Effector memory CD4-positive, alpha-beta T cell (primary cell): ENCODE measurements around the gene GSTA4.

Experiments used
- DNase-seq, 3 donors: peaks; one replicate each; pipeline ENCODE4 v3.0.0-alpha.2; 2020
- H3K27ac ChIP-seq: 2 replicates; pipeline ENCODE4 v1.7.0; 2013; ENCODE audit warnings: mild to moderate bottlenecking, low read length, moderate library complexity; ENCODE audit not compliant: insufficient read depth, poor library complexity, severe bottlenecking
- H3K27me3 ChIP-seq: replicated peaks from 2 replicates; pipeline ENCODE4 v1.7.0; 2013; ENCODE audit warnings: mild to moderate bottlenecking, low read length; ENCODE audit not compliant: insufficient read depth, control insufficient read depth, poor library complexity, severe bottlenecking
- H3K36me3 ChIP-seq: 2 replicates; pipeline ENCODE4 v1.7.0; 2013; ENCODE audit warnings: mild to moderate bottlenecking, low read length, moderate library complexity; ENCODE audit not compliant: control insufficient read depth, insufficient read depth
- H3K4me1 ChIP-seq: 2 replicates; pipeline ENCODE4 v1.7.0; 2013; ENCODE audit warnings: low read length, mild to moderate bottlenecking; ENCODE audit not compliant: control insufficient read depth, insufficient read depth, poor library complexity, severe bottlenecking
- H3K4me3 ChIP-seq: 2 replicates; pipeline ENCODE4 v1.7.0; 2013; ENCODE audit warnings: low read length, low read depth, mild to moderate bottlenecking; ENCODE audit not compliant: insufficient read depth, poor library complexity, severe bottlenecking
- H3K9me3 ChIP-seq: 2 replicates; pipeline ENCODE4 v1.7.0; 2013; ENCODE audit warnings: mild to moderate bottlenecking, low read length, moderate library complexity; ENCODE audit not compliant: control insufficient read depth

The GSTA4 gene

DNA sequence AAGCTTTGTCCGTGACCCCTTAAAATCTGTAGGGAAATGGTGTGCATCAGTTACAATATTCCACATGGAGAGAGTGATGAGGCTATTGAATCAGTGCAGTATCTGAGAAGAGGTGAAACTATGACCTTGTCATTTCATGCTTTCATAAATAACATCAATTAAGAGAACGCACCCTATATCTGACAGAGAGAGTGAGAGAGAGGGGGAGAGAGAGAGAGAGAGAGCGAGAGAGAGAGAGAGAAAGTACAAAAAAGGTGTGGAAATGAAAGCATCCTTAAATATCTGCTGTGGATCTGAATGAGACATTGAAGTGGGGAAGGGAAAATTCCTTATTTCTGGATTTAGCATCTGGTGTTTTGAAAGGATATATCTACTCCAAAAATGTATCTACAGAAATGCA lies 12.4 kb downstream of the GSTA4 start:
- H3K4me3 ChIP-seq = no peak overlapping the region
- H3K27ac ChIP-seq = no peak overlapping the region
- peaks cover 25% of the 10 kb centered on the region for H3K4me1 ChIP-seq
- H3K36me3 ChIP-seq = no peaks in the 10 kb centered on the region
- no peak for DNase-seq
- no peaks in the 10 kb centered on the region for H3K27me3 ChIP-seq
- no peaks in the 10 kb centered on the region for H3K9me3 ChIP-seq

DNA sequence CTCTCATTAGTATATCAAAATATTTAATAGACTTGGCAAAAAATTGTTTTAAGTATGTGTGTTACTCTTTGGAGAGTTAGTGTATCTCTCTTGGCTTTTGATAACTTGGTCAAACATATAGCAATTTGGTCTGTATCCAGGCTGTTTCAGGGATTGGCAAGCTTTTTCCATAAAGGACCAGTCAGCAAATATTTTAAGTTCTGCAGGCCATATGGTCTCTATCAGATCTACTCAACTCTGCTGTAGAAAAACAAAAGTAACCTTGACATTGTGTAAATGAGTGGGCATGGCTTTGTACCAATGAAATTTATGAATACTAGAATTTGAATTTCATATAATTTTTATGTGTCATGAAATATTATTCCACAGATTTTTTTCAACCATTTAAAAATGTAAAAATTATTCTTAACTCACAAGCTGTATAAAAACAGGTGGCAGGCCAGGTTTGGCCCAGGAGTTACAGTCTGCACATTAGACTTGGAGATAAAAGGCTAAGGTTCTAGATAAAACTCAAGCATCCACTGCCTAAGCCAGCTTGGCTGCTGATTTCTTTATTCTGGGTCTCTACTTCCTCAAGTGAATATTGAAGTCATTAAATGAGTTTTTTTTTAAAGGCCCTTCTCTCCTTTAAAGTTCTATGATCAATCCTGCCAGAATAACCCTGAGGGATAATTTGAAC lies 13.7 kb downstream of the GSTA4 start:
- no peaks in the 10 kb centered on the region for H3K27me3 ChIP-seq
- H3K4me3 ChIP-seq = no peak overlapping the region
- no peaks in the 10 kb centered on the region for H3K9me3 ChIP-seq
- H3K4me1 ChIP-seq = peaks cover 25% of the 10 kb centered on the region
- H3K27ac ChIP-seq = no peak overlapping the region
- DNase-seq = no peak
- no peaks in the 10 kb centered on the region for H3K36me3 ChIP-seq

DNA sequence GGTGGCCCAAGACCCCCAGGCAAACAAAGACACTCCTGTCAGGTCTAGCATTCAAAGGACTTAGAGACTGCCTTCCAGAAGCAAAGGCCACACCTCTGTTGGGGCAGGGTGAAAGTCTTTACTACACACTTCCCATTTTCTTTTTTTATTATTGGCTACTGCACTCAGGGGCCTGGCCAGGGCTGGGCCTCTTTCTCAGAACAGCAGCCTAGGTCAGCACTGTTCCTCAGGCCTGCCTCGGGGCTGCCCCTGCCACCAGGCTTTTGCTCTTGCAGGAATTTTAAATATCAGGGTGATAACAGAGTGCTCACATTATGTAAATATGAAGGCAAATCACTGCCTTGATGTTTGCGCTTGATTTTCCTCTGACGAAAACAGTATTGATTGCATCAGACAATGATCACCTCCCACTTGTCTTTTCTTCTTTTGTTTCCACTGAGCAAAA lies 18.5 kb downstream of the GSTA4 start:
- no peak for DNase-seq
- H3K4me1 ChIP-seq = no peaks in the 10 kb centered on the region

DNA sequence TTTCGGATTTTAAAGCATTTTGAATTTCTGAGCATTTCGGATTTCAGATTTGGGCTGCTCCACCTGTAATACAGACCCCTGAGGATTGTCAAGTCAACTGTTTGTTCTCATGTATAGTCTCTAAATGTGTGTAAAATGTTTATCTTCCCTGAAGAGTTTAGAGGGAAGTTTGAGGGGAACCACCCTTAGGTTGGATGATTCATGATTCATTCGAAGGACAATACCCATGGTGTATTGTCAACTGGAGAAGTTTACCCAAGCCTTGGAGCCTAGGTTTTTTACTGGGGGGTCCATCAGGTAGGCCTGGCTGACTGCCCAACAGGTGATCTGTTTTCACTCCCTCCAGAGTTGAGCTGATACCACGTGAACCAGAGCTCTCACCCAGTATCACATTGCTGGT lies 18.9 kb downstream of the GSTA4 start:
- H3K27me3 ChIP-seq = no peaks in the 10 kb centered on the region
- no peak overlapping the region for H3K4me3 ChIP-seq
- H3K27ac ChIP-seq = no peak overlapping the region
- no peaks in the 10 kb centered on the region for H3K4me1 ChIP-seq
- DNase-seq = no peak
- H3K36me3 ChIP-seq = no peaks in the 10 kb centered on the region
- no peaks in the 10 kb centered on the region for H3K9me3 ChIP-seq

More for the DNA sequence above, 18.5 kb downstream of the GSTA4 start:
- Histone ChIP-seq H3K4me3 (no peak overlapping the region), H3K27me3 (no peaks in the 10 kb centered on the region), H3K36me3 (no peaks in the 10 kb centered on the region), H3K27ac (no peak overlapping the region), H3K9me3 (no peaks in the 10 kb centered on the region)

GRCh38 chr6:52975580-52975979 lies 19.5 kb downstream of the GSTA4 start:
- DNase-seq = no peak
- no peaks in the 10 kb centered on the region for H3K27me3 ChIP-seq
- no peaks in the 10 kb centered on the region for H3K36me3 ChIP-seq
- no peaks in the 10 kb centered on the region for H3K4me1 ChIP-seq
- no peak overlapping the region for H3K4me3 ChIP-seq
- H3K27ac ChIP-seq = no peak overlapping the region
- no peaks in the 10 kb centered on the region for H3K9me3 ChIP-seq

DNA sequence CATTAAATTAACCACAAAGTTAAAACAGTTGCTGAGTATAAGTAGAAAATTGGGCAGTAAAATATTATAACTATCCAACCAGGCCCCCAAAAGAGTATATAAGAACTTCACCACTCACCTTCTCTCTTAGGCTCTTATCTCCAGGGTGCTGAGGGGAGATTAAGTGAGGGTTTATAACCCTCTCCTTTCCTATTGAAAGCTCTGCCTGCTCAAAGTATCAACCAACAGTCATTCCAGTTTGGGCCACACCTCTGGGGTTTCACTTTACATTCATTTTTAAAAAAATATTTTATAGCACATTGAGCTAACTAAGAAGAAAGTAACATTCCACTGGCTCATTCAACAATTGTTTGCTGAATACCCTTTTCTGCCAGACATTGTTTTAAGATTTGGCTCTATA lies 22.1 kb downstream of the GSTA4 start:
- Histone ChIP-seq H3K9me3 (no peaks in the 10 kb centered on the region), H3K36me3 (no peaks in the 10 kb centered on the region), H3K27me3 (no peaks in the 10 kb centered on the region), H3K4me1 (no peaks in the 10 kb centered on the region), H3K4me3 (no peak overlapping the region), H3K27ac (no peak overlapping the region)
- DNase-seq = no peak

DNA sequence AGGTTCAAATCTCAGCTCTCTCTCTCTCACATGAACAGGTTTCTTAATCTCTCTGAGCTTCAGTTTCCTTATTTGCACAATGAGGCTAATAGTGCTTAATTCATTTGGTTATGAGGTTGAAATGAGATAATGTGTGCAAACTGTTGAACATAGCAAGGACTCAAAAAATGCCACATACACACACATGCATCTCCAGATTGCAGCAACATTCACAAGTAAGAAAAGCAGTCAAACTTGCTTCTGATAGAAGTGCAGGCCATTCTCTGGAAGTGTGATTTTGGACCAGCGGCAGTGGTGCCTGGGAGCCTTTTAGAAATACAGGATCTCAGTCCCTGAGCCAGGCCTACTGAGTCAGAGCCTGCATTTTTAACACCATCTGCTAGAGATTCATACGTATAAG lies 25.7 kb downstream of the GSTA4 start:
- DNase-seq = no peak
- no peak overlapping the region for H3K4me3 ChIP-seq
- no peaks in the 10 kb centered on the region for H3K9me3 ChIP-seq
- H3K4me1 ChIP-seq = no peaks in the 10 kb centered on the region
- no peaks in the 10 kb centered on the region for H3K36me3 ChIP-seq
- no peaks in the 10 kb centered on the region for H3K27me3 ChIP-seq
- no peak overlapping the region for H3K27ac ChIP-seq

GRCh38 chr6:52966101-52966500 lies 29.0 kb downstream of the GSTA4 start:
- no peak for DNase-seq
- no peak overlapping the region for H3K27ac ChIP-seq
- H3K27me3 ChIP-seq = no peaks in the 10 kb centered on the region

DNA sequence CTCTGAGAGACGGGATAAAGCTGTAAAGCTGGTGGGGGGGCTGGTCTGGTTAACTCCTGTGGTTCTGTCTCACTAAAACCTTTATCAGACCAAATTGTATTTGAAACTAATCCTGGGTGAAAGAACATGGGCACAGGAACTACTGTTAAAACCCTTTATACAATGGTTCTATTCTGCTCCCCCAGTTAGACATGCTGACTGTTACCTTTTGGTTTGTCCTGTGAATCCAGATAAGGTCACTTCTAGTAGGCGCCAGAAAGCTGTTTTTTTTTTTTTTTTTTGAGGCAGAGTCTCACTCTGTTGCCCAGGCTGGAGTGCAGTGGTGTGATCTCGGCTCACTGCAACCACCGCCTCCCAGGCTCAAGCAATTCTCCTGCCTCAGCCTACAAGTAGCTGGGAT lies 29.7 kb downstream of the GSTA4 start:
- Histone ChIP-seq H3K27me3 (no peaks in the 10 kb centered on the region), H3K9me3 (no peaks in the 10 kb centered on the region), H3K27ac (no peak overlapping the region), H3K4me1 (no peaks in the 10 kb centered on the region), H3K4me3 (no peak overlapping the region), H3K36me3 (no peaks in the 10 kb centered on the region)
- DNase-seq = no peak

More at GRCh38 chr6:52966101-52966500, 29.0 kb downstream of the GSTA4 start:
- Histone ChIP-seq H3K4me3 (no peak overlapping the region), H3K4me1 (no peaks in the 10 kb centered on the region), H3K36me3 (no peaks in the 10 kb centered on the region), H3K9me3 (no peaks in the 10 kb centered on the region)

GRCh38 chr6:52964318-52964717 lies 30.8 kb downstream of the GSTA4 start:
- Histone ChIP-seq H3K27me3 (no peaks in the 10 kb centered on the region), H3K27ac (no peak overlapping the region), H3K4me3 (no peak overlapping the region), H3K9me3 (no peaks in the 10 kb centered on the region), H3K4me1 (no peaks in the 10 kb centered on the region), H3K36me3 (no peaks in the 10 kb centered on the region)
- no peak for DNase-seq
